ENCODE data around the gene TNRC6A. TPM values are rescaled to one million over a fixed set of nuclear protein-coding genes. Genes with fewer than 3 reads are reported as not detected.

TNRC6A gene
- total RNA-seq, 6 experiments from 2014 or later = 40.7 to 49.3 (median 41.7) TPM

- Mint-ChIP-seq H3K27me3 (ENCODE audit: insufficient read depth) (no peaks in the 10 kb centered on the region), H3K4me3 (peak overlapping the region; percentile 92), H3K9me3 (no peaks in the 10 kb centered on the region), H3K36me3 (ENCODE audit: low read depth) (peaks cover 29% of the 10 kb centered on the region), H3K4me1 (ENCODE audit: low read depth) (peaks cover 39% of the 10 kb centered on the region), H3K27ac (peak overlapping the region; percentile 94)
- DNase-seq = no peak
- TF ChIP-seq, protein P1, sequence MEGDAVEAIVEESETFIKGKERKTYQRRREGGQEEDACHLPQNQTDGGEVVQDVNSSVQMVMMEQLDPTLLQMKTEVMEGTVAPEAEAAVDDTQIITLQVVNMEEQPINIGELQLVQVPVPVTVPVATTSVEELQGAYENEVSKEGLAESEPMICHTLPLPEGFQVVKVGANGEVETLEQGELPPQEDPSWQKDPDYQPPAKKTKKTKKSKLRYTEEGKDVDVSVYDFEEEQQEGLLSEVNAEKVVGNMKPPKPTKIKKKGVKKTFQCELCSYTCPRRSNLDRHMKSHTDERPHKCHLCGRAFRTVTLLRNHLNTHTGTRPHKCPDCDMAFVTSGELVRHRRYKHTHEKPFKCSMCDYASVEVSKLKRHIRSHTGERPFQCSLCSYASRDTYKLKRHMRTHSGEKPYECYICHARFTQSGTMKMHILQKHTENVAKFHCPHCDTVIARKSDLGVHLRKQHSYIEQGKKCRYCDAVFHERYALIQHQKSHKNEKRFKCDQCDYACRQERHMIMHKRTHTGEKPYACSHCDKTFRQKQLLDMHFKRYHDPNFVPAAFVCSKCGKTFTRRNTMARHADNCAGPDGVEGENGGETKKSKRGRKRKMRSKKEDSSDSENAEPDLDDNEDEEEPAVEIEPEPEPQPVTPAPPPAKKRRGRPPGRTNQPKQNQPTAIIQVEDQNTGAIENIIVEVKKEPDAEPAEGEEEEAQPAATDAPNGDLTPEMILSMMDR (IDR thresholded peaks at IDR 0.05) = no peak
Observed at GRCh38 chr16:24728891-24729242, 584 bp upstream of the TNRC6A start.

- Mint-ChIP-seq H3K9me3 (no peaks in the 10 kb centered on the region), H3K27ac (peak overlapping the region; percentile 90), H3K4me1 (ENCODE audit: low read depth) (peaks cover 41% of the 10 kb centered on the region), H3K4me3 (peak overlapping the region; percentile 97), H3K36me3 (ENCODE audit: low read depth) (peaks cover 34% of the 10 kb centered on the region), H3K27me3 (ENCODE audit: insufficient read depth) (no peaks in the 10 kb centered on the region)
- TF ChIP-seq, protein P1 (IDR thresholded peaks at IDR 0.05) = no peak
- no peak for DNase-seq
Observed at GRCh38 chr16:24729951-24730815, 732 bp downstream of the TNRC6A start.

GRCh38 chr16:24730914-24731313 lies 1.5 kb downstream of the TNRC6A start:
- DNase-seq = no peak
- peaks cover 47% of the 10 kb centered on the region for H3K4me1 Mint-ChIP-seq (ENCODE audit: low read depth)
- no peaks in the 10 kb centered on the region for H3K9me3 Mint-ChIP-seq
- H3K36me3 Mint-ChIP-seq (ENCODE audit: low read depth) = peaks cover 34% of the 10 kb centered on the region
- TF ChIP-seq, protein P1 (IDR thresholded peaks at IDR 0.05) = no peak
- peak overlapping the region; percentile 90 for H3K27ac Mint-ChIP-seq
- no peaks in the 10 kb centered on the region for H3K27me3 Mint-ChIP-seq (ENCODE audit: insufficient read depth)
- peak overlapping the region; percentile 97 for H3K4me3 Mint-ChIP-seq

DNA sequence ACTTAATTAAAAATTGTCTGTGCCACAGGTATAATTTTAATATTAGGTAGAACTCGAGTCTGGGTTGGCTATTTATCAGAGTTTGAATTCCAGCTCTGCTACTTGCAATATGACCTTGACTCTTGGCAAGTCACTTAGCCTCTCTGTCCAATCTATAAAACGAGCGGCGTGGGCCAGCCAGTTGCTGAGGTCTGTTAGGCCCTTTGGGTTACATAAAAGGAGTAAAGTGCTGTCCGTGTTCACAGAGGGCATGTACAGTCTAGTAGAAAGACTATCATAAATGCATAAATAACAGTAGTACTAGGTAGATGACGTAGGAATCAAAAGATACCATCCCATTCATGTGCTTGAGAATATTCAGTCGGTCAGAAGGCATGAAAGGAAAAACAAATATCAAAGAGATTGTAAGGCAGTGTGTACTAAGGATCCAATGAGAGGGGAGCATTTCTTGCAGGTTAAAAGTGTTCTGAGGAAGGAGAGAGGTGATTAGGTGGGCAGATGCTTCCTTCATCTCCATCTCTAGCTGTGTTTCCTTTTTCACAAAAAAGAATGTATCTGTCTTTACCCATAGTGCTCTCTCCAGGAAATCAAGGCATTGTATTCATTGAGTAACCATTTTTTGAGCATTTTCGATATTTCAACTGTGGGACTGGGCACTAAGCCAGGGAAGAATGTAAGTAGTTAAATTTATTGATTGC lies 2.4 kb downstream of the TNRC6A start:
- H3K36me3 Mint-ChIP-seq (ENCODE audit: low read depth) = peaks cover 34% of the 10 kb centered on the region
- no peaks in the 10 kb centered on the region for H3K9me3 Mint-ChIP-seq
- H3K27me3 Mint-ChIP-seq (ENCODE audit: insufficient read depth) = no peaks in the 10 kb centered on the region
- H3K4me3 Mint-ChIP-seq = peak overlapping the region; percentile 97
- peak overlapping the region; percentile 29 for H3K27ac Mint-ChIP-seq
- TF ChIP-seq, protein P1 (IDR thresholded peaks at IDR 0.05) = no peak
- peaks cover 56% of the 10 kb centered on the region for H3K4me1 Mint-ChIP-seq (ENCODE audit: low read depth)
- no peak for DNase-seq

DNA sequence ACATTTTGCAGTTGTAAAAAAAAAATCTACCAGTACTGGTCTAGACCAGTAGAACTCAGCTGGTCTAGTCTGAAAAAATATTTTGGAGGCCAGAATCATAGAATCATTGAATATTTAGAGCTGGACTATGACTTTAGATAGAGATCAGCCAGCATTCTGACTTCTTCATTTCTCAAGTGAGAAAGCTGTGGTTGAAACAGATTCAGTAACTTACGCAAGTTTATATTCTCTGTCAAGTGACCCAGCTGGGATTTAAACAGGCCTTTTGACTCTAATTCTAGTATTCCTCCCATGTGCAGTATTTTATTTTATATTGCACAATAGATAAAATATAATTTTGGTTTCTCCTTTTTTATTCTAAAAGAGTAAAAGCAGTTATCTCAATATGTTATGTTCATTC lies 4.9 kb downstream of the TNRC6A start:
- no peaks in the 10 kb centered on the region for H3K9me3 Mint-ChIP-seq
- peak overlapping the region; percentile 68 for H3K27ac Mint-ChIP-seq
- H3K36me3 Mint-ChIP-seq (ENCODE audit: low read depth) = peaks cover 34% of the 10 kb centered on the region
- DNase-seq = peak; percentile 49
- H3K27me3 Mint-ChIP-seq (ENCODE audit: insufficient read depth) = no peaks in the 10 kb centered on the region
- peaks cover 72% of the 10 kb centered on the region for H3K4me1 Mint-ChIP-seq (ENCODE audit: low read depth)
- TF ChIP-seq, protein P1 (IDR thresholded peaks at IDR 0.05) = no peak
- no peak overlapping the region for H3K4me3 Mint-ChIP-seq

Measured in HFFc6 (cell line).